GM21367 (cell line): ENCODE results near the gene FTCD.

Experiments used
- ATAC-seq: cut with Tn5 transposase; IDR thresholded peaks from one replicate; pipeline ENCODE4 v1.9.1; 2021; ENCODE audit not compliant: unreplicated experiment

The FTCD gene

DNA sequence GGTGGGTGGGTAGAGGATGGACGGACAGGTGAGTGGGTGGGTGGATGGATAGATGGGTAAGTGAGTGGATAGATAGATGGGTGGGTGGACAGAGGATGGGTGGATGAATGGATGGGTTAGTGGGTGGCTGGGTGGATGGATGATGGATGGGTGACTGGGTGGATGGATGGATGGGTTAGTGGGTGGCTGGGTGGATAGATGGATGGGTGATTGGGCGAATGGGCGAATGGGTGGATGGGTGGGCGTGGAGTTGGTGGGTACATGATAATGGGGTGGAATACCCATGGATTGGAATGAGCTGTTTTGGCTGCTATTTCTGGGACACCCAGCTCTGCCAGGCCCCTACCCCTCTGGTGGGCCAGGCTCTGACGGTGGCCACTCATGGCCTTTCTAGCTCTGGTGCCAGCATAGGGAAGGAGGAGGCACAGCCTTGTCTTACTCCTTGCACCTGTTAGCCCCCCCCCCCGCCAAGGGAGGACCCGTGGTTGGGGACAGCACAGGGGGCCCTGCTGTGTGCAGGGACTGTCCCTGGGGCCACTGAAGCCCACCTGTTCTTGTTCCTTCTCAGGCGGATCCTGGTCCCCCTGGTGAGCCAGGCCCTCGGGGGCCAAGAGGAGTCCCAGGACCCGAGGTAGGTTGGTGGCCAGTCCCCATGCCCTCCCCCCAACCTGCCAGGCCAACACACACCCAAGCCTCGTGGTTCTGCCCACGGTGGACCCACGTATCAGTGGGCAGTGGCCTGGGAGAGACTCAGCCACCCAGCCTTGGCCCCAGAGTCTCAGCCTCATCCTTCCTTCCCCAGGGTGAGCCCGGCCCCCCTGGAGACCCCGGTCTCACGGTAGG lies 31.1 kb downstream of the FTCD start:
- no peak for ATAC-seq

DNA sequence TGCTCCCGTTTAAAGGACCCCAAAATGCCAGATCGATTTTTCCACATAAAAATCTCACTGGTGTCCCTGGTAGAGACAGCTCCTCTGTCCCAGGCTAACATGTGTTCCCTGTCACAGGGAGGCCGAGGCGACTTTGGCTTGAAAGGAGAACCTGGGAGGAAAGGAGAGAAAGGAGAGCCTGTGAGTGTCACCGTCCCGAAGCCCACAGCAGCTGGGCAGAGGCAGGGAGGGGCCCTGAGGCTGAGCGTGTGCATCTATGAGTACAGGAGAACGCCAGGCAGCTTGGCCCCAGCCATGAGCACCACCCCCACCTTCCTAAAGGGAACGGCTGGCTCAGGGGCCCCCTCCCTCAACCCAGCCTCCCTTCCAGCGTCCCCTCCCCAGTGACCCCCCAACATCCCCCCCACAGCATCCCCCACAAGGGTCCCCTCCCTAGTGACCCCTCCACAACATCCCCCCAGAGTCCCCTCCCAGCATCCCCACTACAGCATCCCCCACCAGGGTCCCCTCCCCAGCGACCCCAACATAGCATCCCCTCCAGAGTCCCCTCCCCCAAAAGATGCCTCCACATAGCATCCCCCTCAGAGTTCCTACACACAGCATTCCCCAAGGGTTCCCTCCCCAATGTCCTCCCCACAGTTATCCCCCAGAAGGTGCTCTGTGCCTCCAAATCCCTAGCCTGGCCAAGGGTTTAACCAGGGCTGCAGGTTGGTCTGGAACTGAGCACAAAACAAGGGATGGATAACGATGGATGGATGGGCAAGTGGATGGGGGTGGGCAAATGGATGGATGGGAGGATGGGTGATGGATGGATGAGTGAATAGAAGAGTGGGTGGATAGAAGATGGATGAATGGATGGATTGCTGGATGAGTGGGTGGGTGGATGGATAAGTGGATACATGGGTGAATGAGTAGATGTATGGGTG lies 32.4 kb downstream of the FTCD start:
- ATAC-seq: no peak

DNA sequence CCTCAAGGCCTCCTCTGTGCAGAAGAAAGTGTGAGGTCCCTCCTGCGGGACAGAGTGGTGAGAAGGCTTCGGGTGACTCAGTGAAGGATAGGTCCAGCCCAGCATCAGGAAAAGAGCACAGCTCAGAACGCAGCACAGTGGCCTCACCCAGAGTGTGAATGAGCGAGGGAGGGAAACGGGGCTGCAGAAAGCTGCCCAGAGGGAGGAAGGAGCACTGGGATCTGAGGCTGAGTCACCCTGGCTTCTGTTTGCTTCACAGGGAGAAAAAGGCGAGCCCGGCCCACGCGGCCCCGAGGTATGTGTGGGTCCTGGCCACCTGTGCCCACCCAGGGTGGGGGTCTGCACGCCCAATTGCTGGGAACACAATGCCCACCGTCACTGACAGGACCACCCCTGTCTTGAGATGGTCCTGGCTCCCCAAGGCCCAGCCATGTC lies 33.1 kb downstream of the FTCD start:
- ATAC-seq: no peak

DNA sequence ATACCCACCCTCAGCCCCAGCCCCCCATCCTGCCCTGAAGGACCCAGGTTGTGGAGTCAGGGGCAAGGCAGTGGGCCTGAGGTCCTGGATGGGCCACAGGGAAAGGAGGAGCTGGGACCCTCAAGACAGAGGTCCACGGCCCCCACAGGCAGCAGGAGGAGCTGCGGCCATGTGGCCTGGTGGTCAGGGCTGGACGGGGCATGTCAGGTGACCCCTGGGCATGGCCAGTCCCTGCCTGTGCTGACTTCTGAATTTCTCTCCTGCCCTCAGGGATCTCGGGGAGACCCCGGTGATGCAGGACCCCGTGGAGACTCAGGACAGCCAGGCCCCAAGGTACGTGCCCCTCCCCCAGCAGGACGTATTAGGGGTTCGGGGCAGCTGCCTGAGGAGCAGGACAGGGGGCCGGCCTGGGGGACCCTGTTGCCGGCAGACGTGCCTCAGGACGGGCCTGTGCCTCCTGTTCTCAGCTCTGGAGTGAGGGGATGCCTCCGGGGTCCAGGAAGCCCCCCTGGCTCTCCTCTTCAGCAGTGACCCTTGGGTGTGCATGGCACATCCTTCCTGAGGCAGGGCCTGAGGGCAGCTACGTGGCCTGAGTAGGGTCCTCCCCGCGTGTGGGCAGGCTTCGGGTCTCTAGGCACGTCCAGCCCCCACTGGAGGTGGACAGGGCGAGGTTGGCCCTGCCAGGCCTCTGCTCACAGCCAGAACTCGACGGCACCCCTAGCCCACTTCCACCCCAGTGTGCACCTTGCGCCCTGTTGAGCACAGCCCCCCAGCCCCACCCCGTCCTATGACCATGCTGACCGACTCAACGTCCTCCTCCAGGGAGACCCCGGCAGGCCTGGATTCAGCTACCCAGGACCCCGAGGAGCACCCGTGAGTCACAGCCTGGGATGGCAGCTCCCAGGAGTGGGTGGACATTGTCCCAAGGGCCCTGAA lies 33.8 kb downstream of the FTCD start:
- no peak for ATAC-seq

DNA sequence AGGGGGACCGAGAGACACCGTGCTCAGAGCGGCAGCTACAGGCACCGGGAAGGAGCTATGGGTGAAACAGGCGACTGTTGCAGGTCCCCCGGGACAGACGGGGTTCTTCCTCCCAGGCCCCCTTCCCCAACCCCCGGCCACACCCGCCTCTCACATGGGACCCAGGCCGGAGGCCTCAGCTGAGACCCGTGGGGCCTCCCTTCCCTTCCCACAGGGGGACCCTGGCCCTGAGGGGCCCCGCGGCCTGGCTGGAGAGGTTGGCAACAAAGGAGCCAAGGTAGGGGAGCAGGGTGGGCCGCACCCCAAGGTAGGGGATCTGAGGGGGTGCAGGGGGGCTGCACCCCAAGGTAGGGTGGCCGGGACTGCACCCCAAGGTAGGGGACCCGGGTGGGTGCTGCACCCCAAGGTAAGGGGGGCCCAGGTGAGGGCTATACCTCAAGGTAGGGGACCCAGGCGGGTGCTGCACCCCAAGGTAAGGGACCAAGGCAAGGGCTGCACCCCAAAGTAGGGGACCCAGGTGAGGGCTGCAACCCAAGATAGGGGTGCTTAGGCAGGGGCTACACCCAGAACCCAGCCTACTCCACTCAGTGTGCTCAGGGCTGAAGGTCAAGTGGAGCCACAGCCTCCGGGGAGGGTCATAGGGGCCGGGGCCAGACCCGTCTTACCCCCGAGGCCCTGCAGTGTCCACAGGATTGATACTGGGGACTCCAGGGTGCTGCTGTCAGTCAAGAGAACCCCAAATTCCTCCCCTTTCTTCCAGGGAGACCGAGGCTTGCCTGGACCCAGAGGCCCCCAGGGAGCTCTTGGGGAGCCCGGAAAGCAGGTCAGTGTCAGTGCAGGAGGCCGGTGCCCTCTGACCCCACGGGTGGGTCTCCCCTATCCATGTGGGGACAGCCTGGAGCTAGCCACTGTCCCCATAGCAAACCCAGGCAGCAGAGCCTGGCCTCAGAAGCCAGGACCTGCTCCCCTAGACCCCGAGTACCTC lies 34.8 kb downstream of the FTCD start:
- no peak for ATAC-seq

DNA sequence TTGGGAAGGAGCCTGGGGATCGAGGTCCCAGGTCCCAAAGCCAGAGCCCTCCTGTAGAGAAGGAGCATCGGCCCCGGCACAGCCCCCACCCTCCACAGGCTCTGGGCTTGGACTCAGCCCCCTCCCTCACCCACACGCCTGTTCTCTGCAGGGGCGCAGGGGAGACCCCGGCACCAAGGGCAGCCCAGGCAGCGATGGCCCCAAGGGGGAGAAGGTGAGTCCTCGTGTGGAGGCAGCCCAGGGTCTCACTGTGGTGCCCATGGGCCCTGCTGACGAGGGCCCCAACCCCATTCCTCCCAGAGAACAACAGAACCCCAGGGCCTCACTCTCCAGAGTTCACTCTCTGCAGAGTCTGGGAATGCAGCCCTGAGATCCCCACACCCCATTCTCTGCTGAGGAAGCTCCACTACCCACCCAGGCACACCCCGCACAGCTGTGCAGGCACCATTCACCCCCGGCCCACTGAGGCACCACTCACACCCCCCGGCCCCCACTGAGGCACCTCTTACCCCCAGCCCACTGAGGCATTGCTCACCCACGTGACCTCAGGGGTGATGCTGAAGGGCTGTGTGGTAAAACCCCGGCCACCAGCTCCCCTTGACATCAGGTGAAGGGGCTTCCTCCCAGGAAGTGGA lies 35.6 kb downstream of the FTCD start:
- no peak for ATAC-seq

DNA sequence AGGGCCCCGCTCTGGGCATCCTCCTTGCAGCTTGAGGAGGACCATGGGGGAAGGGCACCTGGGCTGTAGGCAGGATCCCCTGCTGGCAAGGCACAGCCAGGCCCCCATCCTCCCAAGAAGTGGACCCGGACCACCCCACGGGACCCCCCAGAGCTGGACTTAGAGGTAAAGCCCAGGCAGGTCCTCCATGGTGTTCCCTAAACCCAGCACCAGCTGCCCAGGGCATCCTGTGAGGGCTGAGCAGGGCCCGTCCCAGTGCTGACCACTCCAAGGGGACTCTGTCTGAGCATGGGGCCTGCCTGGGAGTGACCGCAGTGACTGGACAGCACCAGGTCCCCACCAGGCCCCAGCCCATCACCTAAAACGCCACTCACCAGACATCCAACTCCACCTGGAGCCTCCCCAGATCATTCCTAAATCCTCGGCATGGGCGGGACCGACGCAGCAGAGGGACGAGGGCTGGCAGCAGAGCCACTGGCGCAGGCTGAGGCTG lies 36.2 kb downstream of the FTCD start:
- ATAC-seq: no peak

DNA sequence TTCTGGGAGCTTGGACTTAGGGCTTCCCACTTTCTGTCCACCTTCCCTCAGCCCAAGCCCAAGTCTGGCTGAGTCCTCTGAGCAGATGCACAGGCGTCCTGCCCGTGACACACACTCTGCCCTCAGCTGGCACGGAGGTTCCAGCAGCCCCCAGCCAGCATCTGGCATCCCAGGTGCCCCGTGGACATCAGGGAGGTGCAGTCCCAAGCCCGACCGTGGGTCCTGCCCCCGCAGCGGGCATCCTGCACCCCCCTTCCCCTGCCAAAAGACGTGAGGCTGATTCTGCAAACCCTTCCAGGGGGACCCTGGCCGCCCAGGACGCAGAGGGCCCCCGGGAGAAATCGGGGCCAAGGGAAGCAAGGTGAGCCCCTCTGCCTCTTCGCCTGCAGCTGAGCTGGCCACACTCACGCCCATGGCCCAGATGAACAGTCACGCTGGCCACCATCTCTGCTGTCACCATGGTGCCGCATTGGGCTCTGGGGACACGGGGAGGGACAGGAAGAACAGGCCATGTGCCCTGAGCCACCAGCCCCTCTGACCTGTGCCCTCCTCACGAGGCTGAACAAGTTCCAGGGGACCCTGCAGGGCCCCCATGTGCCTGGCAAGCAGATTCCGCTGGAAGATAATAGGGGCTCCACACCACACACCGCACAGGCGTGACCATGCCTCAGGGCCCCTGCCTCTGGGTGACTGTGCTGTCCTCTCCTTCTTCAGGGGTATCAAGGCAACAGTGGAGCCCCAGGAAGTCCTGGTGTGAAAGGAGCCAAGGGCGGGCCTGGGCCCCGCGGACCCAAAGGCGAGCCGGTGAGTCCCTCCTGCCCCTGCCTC lies 36.8 kb downstream of the FTCD start:
- ATAC-seq: no peak

DNA sequence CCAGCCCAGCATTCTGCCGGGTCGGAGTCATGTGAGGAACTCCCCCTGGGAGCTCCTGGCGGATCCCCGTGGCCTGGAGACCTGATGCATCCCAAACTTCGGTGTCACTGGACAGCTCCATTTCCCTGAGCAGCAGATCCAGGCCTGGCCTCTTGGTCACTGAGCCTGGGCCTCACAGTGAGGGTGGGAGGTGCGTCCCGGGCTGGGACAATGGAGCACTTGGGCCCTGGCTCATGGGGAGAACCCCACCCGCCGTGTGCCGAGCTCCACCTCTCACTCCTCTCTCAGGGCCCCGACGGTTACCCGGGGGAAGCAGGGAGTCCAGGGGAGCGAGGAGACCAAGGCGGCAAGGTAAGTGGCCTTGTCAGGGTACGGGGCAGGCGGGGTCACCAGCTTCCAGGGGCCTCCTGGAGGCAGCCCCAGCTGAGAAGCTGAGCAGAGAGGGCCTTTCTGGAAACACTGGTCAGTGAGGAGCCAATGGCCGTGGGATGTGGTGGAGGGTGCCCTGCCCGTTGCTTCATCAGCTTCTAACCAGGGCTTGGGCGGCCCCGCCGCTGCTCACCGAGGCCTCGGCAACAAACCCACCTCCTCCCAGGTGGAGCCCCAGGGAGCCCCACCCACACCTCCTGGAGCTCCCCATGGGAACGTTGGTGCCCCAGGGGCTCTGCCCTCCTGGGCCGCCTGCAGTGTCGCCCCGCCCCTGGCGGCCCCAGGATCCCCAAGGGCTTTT lies 37.6 kb downstream of the FTCD start:
- ATAC-seq: no peak

DNA sequence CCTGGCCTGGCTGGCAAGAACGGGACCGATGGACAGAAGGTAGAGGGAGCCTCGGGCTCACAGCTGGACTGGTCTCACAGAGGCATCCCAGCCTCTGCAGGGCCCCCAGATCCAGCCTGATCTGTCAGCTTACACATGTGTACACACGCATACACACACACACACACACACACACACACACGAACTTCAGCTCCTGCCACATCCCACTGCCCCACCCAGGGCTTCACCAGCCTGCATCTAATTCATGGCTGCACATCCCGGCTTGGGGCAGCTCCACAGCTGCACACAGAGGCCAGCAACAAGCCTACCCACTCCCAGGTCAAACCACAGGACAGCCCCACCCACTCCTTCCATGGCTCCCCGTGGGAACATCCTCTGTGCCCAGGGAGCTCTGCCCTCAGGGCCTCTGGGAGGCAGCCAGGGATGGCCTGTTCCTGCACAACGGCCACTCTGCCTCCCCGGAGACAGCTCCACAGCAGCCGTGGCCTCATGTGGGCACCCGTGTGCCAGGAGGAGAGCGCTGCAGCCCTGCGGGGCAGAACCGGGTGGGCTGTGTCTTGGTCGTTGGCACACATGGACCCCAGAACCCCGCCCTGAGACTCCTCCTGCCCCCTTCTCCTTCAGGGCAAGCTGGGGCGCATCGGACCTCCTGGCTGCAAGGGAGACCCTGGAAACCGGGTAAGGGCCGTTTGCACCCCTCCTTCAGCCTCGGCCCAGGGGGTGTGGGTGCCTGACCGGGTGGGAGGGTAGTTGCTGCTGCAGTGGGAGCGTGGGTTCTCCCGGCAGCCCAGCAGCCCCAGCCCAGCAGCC lies 38.4 kb downstream of the FTCD start:
- no peak for ATAC-seq

DNA sequence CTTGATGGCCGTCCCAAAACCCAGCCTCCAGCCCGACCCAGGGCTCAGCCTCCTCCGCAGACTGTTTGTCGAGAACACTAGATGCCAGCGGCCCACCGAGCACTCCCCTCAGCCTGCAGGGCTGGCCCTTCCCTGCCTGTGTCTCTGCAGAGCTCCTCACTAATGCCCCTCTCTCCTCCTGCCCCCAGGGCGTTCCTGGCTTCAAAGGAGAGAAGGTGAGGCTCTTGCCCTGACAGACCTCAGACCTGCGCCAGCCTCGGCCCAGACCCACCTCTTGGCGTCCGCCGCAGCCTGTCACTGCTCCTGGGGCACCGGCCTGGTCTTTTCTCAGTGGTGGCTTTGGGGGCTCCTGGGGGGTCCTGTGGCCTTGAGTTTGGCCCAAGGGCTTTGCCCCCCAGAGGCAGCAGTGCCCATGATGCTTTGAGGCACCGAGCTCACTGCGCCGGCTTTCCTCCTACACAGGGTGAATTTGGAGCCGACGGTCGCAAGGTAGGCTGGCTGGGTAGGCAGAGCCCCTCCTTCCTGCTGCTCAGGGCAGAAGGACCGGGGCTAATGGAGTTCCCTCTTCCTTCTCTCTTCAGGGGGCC lies 39.1 kb downstream of the FTCD start:
- ATAC-seq: no peak

DNA sequence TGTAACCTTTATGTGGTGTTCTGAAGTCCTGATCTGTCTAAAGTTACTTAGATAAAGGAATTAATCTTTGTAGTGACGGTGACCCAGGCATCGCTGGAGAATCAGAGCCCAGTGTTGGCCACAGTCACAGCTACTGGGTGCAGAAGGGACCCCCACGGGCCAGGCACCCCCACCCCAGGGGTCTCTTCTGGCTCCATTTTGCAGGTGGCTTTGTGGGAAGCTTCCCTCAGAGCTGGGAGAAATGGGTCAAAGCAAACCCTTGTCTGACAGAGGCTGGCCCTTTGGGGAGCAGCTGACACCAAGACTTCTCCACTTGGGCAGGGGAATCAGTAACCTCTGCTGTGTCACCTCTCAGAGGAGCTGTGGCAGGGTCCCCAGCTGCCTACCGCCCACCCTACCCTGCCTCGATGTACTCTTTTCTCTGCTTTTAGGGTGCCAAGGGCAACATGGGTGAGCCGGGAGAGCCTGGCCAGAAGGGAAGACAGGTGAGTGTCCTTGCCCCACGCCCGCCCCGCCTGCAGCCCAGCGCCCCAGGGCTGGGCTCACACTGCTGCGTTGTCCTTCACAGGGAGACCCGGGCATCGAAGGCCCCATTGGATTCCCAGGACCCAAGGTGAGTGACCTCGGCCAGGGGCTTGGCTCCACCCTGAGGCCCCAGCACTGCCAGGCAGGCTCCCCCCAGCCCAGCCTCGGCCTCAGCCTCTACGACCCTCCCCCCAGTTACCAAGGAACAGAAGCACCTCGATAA lies 39.8 kb downstream of the FTCD start:
- no peak for ATAC-seq

DNA sequence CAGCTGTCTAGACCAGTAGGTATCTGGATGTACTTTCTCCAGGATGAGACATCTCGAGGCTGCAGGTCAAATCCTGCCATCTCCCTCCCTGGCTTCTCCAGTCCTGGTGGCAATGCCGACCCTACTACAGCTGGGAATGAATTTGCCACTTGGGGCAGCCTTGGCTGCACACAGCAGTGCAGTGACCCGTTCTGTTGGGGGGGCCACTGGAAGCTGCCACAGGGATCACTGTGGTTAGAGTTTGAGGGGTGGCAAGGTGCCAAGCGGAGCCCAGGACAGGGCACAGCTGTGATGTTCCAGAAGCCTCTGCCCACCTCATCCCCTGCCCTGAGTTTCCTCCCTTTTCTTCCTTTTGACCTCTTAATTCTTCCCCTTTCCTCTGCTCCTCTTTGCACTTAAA lies 40.4 kb downstream of the FTCD start:
- ATAC-seq: no peak

DNA sequence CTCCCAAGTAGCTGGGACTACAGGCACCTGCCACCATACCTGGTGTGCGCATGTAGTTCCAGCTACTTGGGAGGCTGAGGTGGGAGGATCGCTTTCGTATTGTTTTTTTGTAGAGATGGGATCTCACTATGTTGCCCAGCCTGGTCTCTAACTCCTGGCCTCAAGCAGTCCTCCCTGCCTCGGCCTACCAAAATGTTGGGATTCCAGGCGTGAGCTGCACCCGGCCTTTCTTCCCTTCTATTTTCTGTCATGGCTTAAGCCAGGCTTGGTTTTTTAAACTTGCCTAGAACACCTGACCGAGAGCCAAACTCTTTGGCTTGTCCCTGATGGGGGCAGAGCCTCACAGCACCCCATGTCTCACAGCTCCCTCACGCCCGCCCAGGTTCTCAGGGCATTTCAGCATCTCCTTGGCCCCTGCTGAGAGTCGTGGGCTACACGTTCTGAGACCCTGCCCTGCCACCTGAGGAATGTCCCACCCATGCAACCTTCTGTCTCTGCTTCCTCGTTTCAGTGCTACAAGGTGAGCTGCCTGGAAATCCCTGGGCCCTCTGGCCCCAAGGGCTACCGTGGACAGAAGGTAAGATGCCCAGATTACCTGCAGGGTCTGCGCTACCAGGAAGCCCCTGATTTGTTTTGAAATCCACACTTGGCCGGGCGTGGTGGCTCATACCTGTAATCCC lies 41.7 kb downstream of the FTCD start:
- no peak for ATAC-seq

DNA sequence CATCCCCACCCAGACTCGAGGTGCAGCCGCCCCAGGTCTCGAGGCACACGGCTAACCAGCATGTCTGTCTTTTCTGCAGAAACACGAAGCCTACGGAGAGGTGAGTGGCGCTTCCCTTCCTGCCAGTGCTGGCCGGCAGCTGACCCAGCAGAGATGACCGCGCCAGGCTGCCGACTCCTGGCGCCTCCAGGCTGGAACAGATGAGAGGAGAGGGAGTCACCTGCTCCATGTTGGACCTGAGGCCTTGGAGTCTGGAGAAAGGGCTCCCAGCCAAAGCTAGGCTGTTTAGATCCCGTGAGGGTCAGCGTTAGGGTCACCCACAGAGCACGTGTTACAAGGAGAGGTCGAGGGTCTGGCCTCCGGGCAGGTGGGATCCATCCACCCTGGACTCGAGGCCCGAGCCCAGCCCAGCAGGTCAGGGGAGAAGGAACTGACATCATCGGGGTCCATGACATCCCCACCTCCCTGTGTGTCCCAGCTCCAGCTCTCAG lies 42.6 kb downstream of the FTCD start:
- no peak for ATAC-seq
